GM23338 (cell line): ENCODE data around the gene SUPT6H. TPM values are rescaled to one million over a fixed set of nuclear protein-coding genes. Genes with fewer than 3 reads are reported as not detected.

ENCODE experiments used
- ATAC-seq: fragments of 200-7000 bp; cut with Tn5 transposase; 3 replicates; pipeline ENCODE4 v1.9.1; 2020
- DNase-seq: peaks from one replicate; pipeline ENCODE4 v3.0.0-alpha.2; 2015; ENCODE audit warnings: low spot score
- H2AFZ ChIP-seq: fragments of 200-600 bp; sonication (generic); 2 replicates; pipeline ENCODE4 v1.8.0; 2016; ENCODE audit warnings: antibody characterized with exemption, mild to moderate bottlenecking, moderate library complexity
- H3F3A ChIP-seq: fragments of 200-600 bp; sonication (generic); replicated peaks from 2 replicates; pipeline ENCODE4 v1.8.0; 2017; ENCODE audit warnings: antibody characterized with exemption, mixed run types, low read depth
- H3K27ac ChIP-seq: fragments of 200-600 bp; sonication (generic); 2 replicates; pipeline ENCODE4 v1.6.1; 2016; ENCODE audit warnings: low read depth
- H3K27me3 ChIP-seq: fragments of 200-600 bp; sonication (generic); 2 replicates; pipeline ENCODE4 v1.8.0; 2016; ENCODE audit warnings: mild to moderate bottlenecking, mixed run types, moderate library complexity; ENCODE audit not compliant: insufficient read depth
- H3K36me3 ChIP-seq: fragments of 200-600 bp; sonication (generic); 2 replicates; pipeline ENCODE4 v1.8.0; 2016; ENCODE audit warnings: mild to moderate bottlenecking; ENCODE audit not compliant: insufficient read depth
- H3K4me1 ChIP-seq: fragments of 200-600 bp; sonication (generic); 2 replicates; pipeline ENCODE4 v1.8.0; 2016; ENCODE audit warnings: mild to moderate bottlenecking, moderate library complexity; ENCODE audit not compliant: insufficient read depth
- H3K4me2 ChIP-seq: fragments of 200-600 bp; sonication (generic); 2 replicates; pipeline ENCODE4 v1.7.1; 2017; ENCODE audit warnings: mixed run types
- H3K4me3 ChIP-seq: fragments of 200-600 bp; sonication (generic); 2 replicates; pipeline ENCODE4 v1.6.1; 2016; ENCODE audit warnings: mixed run types
- H3K79me2 ChIP-seq: fragments of 200-600 bp; sonication (generic); replicated peaks from 2 replicates; pipeline ENCODE4 v1.8.0; 2017; ENCODE audit warnings: mild to moderate bottlenecking; ENCODE audit not compliant: insufficient read depth
- H3K9me2 ChIP-seq: fragments of 200-600 bp; sonication (generic); 2 replicates; pipeline ENCODE4 v1.8.0; 2017; ENCODE audit not compliant: insufficient read depth
- H4K20me1 ChIP-seq: fragments of 200-600 bp; sonication (generic); replicated peaks from 2 replicates; pipeline ENCODE4 v1.8.0; 2017; ENCODE audit warnings: mild to moderate bottlenecking; ENCODE audit not compliant: insufficient read depth
- H3K27ac Mint-ChIP-seq: 2 replicates; pipeline ENCODE4 v1.8.0; 2020; ENCODE audit warnings: inconsistent platforms, mild to moderate bottlenecking, moderate library complexity, mixed read lengths
- H3K27me3 Mint-ChIP-seq: 3 replicates; pipeline ENCODE4 v1.8.0; 2022; ENCODE audit warnings: low read depth, mild to moderate bottlenecking, moderate library complexity, mixed read lengths, inconsistent platforms; ENCODE audit not compliant: insufficient read depth, poor library complexity
- H3K36me3 Mint-ChIP-seq: 3 replicates; pipeline ENCODE4 v1.8.0; 2021; ENCODE audit warnings: low read depth, mild to moderate bottlenecking, inconsistent platforms, moderate library complexity, mixed read lengths
- H3K4me1 Mint-ChIP-seq: 3 replicates; pipeline ENCODE4 v1.8.0; 2020; ENCODE audit warnings: mild to moderate bottlenecking, inconsistent platforms, mixed read lengths
- H3K4me3 Mint-ChIP-seq: 3 replicates; pipeline ENCODE4 v1.8.0; 2021; ENCODE audit warnings: moderate library complexity, mild to moderate bottlenecking, inconsistent platforms, mixed read lengths
- H3K9me3 Mint-ChIP-seq: 3 replicates; pipeline ENCODE4 v1.8.0; 2020; ENCODE audit warnings: moderate library complexity, mild to moderate bottlenecking, inconsistent platforms, mixed read lengths
- CREB1 ChIP-seq: fragments of 250-450 bp; sonication (Bioruptor Pico); IDR thresholded peaks from 2 replicates; pipeline ENCODE4 v1.5.0; 2020; ENCODE audit warnings: low read depth, mild to moderate bottlenecking, moderate library complexity
- CTCF ChIP-seq, 2 experiments: fragments of 200-600 bp in 1 of 2; sonication (generic) in 1 of 2; conservative IDR thresholded peaks; 2 replicates each; pipeline versions ENCODE4 v1.5.1 to v1.6.1; 2016 to 2017; ENCODE audit warnings: antibody characterized with exemption in 2 of 2, low read depth in 2 of 2, mild to moderate bottlenecking in 2 of 2, moderate library complexity in 1 of 2
- ETS1 ChIP-seq: IDR thresholded peaks from 2 replicates; pipeline ENCODE4 v1.6.1; 2016; ENCODE audit warnings: antibody characterized with exemption
- EZH2 ChIP-seq: fragments of 200-600 bp; sonication (generic); IDR thresholded peaks from one replicate; pipeline ENCODE4 v1.8.0; 2017; ENCODE audit warnings: antibody characterized with exemption, mild to moderate bottlenecking, low read depth; ENCODE audit not compliant: unreplicated experiment
- EZH2phosphoT487 ChIP-seq: fragments of 200-600 bp; sonication (generic); IDR thresholded peaks from one replicate; pipeline ENCODE4 v1.8.1; 2018; ENCODE audit warnings: antibody characterized with exemption; ENCODE audit not compliant: unreplicated experiment
- JUNB ChIP-seq: IDR thresholded peaks from one replicate; pipeline ENCODE4 v1.6.1; 2016; ENCODE audit warnings: antibody characterized with exemption; ENCODE audit not compliant: unreplicated experiment
- NANOG ChIP-seq: IDR thresholded peaks from 2 replicates; pipeline ENCODE4 v1.6.1; 2016; ENCODE audit warnings: antibody characterized with exemption, borderline replicate concordance
- POLR2AphosphoS5 ChIP-seq: IDR thresholded peaks from 2 replicates; pipeline ENCODE4 v1.6.1; 2016; ENCODE audit warnings: antibody characterized with exemption, low read depth
- REST ChIP-seq: IDR thresholded peaks from one replicate; pipeline ENCODE4 v1.6.1; 2018; ENCODE audit warnings: antibody characterized with exemption; ENCODE audit not compliant: unreplicated experiment
- STAT1 ChIP-seq: IDR thresholded peaks from one replicate; pipeline ENCODE4 v1.6.1; 2016; ENCODE audit warnings: antibody characterized with exemption; ENCODE audit not compliant: unreplicated experiment
- ZNF114 ChIP-seq: fragments of 250-450 bp; sonication (Bioruptor Pico); IDR thresholded peaks from 2 replicates; pipeline ENCODE4 v1.5.0; 2020; ENCODE audit warnings: mild to moderate bottlenecking, moderate library complexity
- ZNF331 ChIP-seq: fragments of 250-450 bp; sonication (Bioruptor Pico); IDR thresholded peaks from 2 replicates; pipeline ENCODE4 v1.5.0; 2020; ENCODE audit warnings: low read depth, mild to moderate bottlenecking, moderate library complexity
- ZNF462 ChIP-seq: fragments of 250-450 bp; sonication (Bioruptor Pico); IDR thresholded peaks from 2 replicates; pipeline ENCODE4 v1.5.0; 2020; ENCODE audit warnings: mild to moderate bottlenecking, moderate library complexity
- polyA plus RNA-seq: library from polyadenylated mRNA; unstranded; fragments of >200 nt; fragmentation: Nextera tagmentation; extraction: Ambion mirVana; gene quantifications from 2 replicates; pipeline ENCODE4 v1.2.1, GENCODE V29; 2016
- total RNA-seq: library from RNA; depleted of rRNA; stranded (reverse); fragments of >200 nt; shearing (Covaris generic); gene quantifications from 2 replicates; pipeline ENCODE4 v1.2.3, GENCODE V29; 2014

The SUPT6H gene
- total and polyA plus RNA-seq, 2 experiments from 2014 or later: 17.8 to 70.7 TPM

- peak overlapping the region; percentile 94 for H3K4me3 Mint-ChIP-seq
- Histone ChIP-seq H3K36me3 (peaks cover 24% of the 10 kb centered on the region), H3K4me2 (peak overlapping the region; percentile 99), H3F3A (peaks cover 53% of the 10 kb centered on the region), H3K27me3 (no peaks in the 10 kb centered on the region), H3K79me2 (peaks cover 16% of the 10 kb centered on the region), H3K9me2 (no peaks in the 10 kb centered on the region), H3K27ac (peak overlapping the region; percentile 99), H3K4me1 (peaks cover 29% of the 10 kb centered on the region), H4K20me1 (peaks cover 18% of the 10 kb centered on the region), H3K4me3 (peak overlapping the region; percentile 98), H2AFZ (peak overlapping the region; percentile 33; the same call in 1 of the 2 replicates)
- H3K4me1 Mint-ChIP-seq: peaks cover 37% of the 10 kb centered on the region
- H3K27me3 Mint-ChIP-seq: peaks cover 32% of the 10 kb centered on the region
- DNase-seq (peak; percentile 98), ATAC-seq (peak; percentile 56)
- peak overlapping the region; percentile 99 for H3K27ac Mint-ChIP-seq
- TF ChIP-seq ZNF462: no peak
- no peak for TF ChIP-seq ZNF114 (CRISPR knock-in tag)
- 0 out of 2 replicates have a peak, but pooled peaks have one; percentile 18 for TF ChIP-seq ETS1
- TF ChIP-seq CTCF (conservative IDR thresholded peaks at IDR 0.05; ENCODE audit: low read depth in 2 of 2): peak; percentile 94 to 100
- TF ChIP-seq ZNF331 (CRISPR knock-in tag): no peak
- TF ChIP-seq NANOG: no peak
- TF ChIP-seq JUNB: no peak
- no peak for TF ChIP-seq STAT1
- TF ChIP-seq CREB1: peak; percentile 58; the same call in 1 of the 2 replicates
- no peak for TF ChIP-seq EZH2phosphoT487
- TF ChIP-seq REST: no peak
- no peak for TF ChIP-seq EZH2
- peak; percentile 60; the same call in 1 of the 2 replicates for TF ChIP-seq POLR2AphosphoS5
- peaks cover 3% of the 10 kb centered on the region; the same call in 2 of the 3 replicates for H3K9me3 Mint-ChIP-seq
- H3K36me3 Mint-ChIP-seq: peaks cover 36% of the 10 kb centered on the region
These were observed 64.9 kb downstream of the SUPT6H start for GRCh38 chr17:28726627-28727491.
